ENCODE data around the gene EXOSC10.

DNA sequence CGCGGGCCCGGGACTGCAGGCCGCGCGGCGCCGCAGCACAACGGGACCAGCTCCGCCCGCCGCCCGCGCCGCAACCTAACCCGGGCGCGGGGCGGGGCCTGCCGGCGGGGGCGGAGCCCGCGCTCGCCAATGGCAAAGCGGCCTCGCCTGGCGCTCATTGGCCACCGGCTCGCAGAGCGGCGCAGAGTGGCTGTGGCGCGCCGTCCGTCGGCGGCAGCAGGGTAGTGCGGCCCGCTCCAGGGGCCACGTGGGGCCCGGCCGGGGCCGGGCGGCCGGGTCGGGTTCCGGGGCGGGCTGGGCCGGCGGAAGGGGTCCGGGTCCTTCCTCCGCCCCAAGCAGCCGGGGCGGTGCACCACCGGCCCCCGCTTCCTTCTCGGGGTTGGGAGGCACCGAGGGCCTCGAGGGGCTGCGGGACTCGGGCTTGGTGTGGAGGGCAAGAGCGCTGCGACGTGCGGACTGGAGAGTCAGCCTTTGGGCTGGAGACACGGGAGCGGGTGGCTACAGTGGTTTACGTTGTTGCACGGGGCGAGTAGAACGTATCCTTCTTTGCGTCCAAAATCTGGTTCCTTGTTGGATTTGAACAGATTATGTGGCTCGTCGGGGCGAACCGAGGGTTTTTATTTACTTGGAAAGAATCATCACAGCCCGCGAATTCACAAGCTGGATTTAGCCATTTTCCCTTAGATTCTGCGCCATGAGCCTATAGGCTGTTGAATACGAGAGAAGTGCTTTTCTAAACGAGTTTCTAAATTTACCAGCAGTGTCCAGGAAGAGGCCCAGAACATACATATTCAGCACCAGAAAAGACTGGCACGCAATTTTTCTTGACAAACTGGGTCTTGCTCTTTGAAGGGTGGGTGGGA, 39.5 kb downstream of the EXOSC10 start, which contains the start of gene SRM:
- TF ChIP-seq TAF1 (IDR thresholded peaks at IDR 0.05; ENCODE audit: low read depth) (no peak), SMC3 (conservative IDR thresholded peaks at IDR 0.05; ENCODE audit: poor library complexity) (peak; percentile 69), POLR2AphosphoS5 (IDR thresholded peaks at IDR 0.05) (no peak), CTCF (IDR thresholded peaks at IDR 0.05; ENCODE audit: poor library complexity, severe bottlenecking) (peak; percentile 75), RAD21 (conservative IDR thresholded peaks at IDR 0.05) (peak; percentile 56), EP300 (conservative IDR thresholded peaks at IDR 0.05; ENCODE audit: poor library complexity, severe bottlenecking) (peak; percentile 21), EZH2 (IDR thresholded peaks at IDR 0.05; ENCODE audit: borderline replicate concordance, insufficient read depth, low read length, poor library complexity, severe bottlenecking) (no peak), MXI1 (conservative IDR thresholded peaks at IDR 0.05; ENCODE audit: poor library complexity, severe bottlenecking) (peak; percentile 81)
- TF ChIP-seq, protein P1, sequence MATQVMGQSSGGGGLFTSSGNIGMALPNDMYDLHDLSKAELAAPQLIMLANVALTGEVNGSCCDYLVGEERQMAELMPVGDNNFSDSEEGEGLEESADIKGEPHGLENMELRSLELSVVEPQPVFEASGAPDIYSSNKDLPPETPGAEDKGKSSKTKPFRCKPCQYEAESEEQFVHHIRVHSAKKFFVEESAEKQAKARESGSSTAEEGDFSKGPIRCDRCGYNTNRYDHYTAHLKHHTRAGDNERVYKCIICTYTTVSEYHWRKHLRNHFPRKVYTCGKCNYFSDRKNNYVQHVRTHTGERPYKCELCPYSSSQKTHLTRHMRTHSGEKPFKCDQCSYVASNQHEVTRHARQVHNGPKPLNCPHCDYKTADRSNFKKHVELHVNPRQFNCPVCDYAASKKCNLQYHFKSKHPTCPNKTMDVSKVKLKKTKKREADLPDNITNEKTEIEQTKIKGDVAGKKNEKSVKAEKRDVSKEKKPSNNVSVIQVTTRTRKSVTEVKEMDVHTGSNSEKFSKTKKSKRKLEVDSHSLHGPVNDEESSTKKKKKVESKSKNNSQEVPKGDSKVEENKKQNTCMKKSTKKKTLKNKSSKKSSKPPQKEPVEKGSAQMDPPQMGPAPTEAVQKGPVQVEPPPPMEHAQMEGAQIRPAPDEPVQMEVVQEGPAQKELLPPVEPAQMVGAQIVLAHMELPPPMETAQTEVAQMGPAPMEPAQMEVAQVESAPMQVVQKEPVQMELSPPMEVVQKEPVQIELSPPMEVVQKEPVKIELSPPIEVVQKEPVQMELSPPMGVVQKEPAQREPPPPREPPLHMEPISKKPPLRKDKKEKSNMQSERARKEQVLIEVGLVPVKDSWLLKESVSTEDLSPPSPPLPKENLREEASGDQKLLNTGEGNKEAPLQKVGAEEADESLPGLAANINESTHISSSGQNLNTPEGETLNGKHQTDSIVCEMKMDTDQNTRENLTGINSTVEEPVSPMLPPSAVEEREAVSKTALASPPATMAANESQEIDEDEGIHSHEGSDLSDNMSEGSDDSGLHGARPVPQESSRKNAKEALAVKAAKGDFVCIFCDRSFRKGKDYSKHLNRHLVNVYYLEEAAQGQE (IDR thresholded peaks at IDR 0.05; ENCODE audit: borderline replicate concordance), result no peak
